B cell (primary cell): Measurements from ENCODE around the gene CDC42EP4. TPM values are rescaled to one million over a fixed set of nuclear protein-coding genes. Genes with fewer than 3 reads are reported as not detected.
"Not testable (repeated sequence)": the region's sequence is repeated elsewhere in the genome, so short reads cannot be mapped to it uniquely, and the experiment has no call there.

Experiments
- ATAC-seq: fragments of 200-7000 bp; cut with Tn5 transposase; one replicate; pipeline ENCODE4 v1.10.0; 2021; ENCODE audit warnings: low read depth, mild to moderate bottlenecking, moderate number of reproducible peaks, moderate library complexity
- CTCF ChIA-PET: fragments of 350-600 bp; sonication (Branson Sonifier 250); formaldehyde crosslinking; loops from one replicate; lab custom pipeline; 2021; ENCODE audit warnings: antibody characterized with exemption, inconsistent platforms; lab: Charles Lee
- POLR2A ChIA-PET: fragments of 350-600 bp; sonication (Branson Sonifier 250); formaldehyde crosslinking; loops from one replicate; lab custom pipeline; 2021; ENCODE audit warnings: antibody characterized with exemption; lab: Charles Lee
- DNase-seq: peaks from one replicate; pipeline ENCODE4 v3.0.0; 2013
- H2AFZ ChIP-seq: 2 replicates; pipeline ENCODE4 v1.6.1; 2012; ENCODE audit warnings: mild to moderate bottlenecking, low read depth, low read length; ENCODE audit not compliant: insufficient read depth, poor library complexity, severe bottlenecking
- H3K27ac ChIP-seq, 2 donors: 1 replicate in 1 of 2; 2 replicates in 1 of 2; pipeline ENCODE4 v1.5.1; 2012 to 2013; ENCODE audit warnings: low read length in 2 of 2, mild to moderate bottlenecking in 2 of 2, moderate library complexity in 1 of 2
- H3K27me3 ChIP-seq, 4 experiments: fragments of 200-600 bp in 1 of 4; sonication (generic) in 1 of 4; replicated peaks in 1 of 4; 1 replicate in 2 of 4; 2 replicates in 2 of 4; pipeline versions ENCODE4 v1.6.1 to v1.7.0; 2013 to 2016; ENCODE audit warnings: low read length in 3 of 4, mild to moderate bottlenecking in 2 of 4, mixed read lengths in 1 of 4, moderate library complexity in 1 of 4; ENCODE audit not compliant: insufficient read depth in 4 of 4, control insufficient read depth in 3 of 4; ENCODE audit errors: control extremely low read depth in 1 of 4
- H3K36me3 ChIP-seq, 2 experiments: replicated peaks in 1 of 2; 1 replicate in 1 of 2; 2 replicates in 1 of 2; pipeline versions ENCODE4 v1.6.1 to v1.7.1; 2013; ENCODE audit warnings: low read length in 1 of 2; ENCODE audit not compliant: insufficient read depth in 2 of 2, control insufficient read depth in 1 of 2; ENCODE audit errors: control extremely low read depth in 1 of 2, extremely low read depth in 1 of 2
- H3K4me1 ChIP-seq, 2 donors: fragments of 200-600 bp in 1 of 2; sonication (generic) in 1 of 2; 1 replicate in 1 of 2; 2 replicates in 1 of 2; pipeline versions ENCODE4 v1.5.1 to v1.6.1; 2013 to 2017; ENCODE audit warnings: low read length in 2 of 2; ENCODE audit not compliant: control insufficient read depth in 2 of 2, insufficient read depth in 2 of 2
- H3K4me2 ChIP-seq: replicated peaks from 2 replicates; pipeline ENCODE3; 2012; ENCODE audit warnings: mild to moderate bottlenecking, low read depth, low read length; ENCODE audit not compliant: poor library complexity, severe bottlenecking
- H3K4me3 ChIP-seq, 5 experiments: fragments of 200-600 bp in 1 of 5; sonication (generic) in 1 of 5; 1 replicate in 3 of 5; 2 replicates in 2 of 5; pipeline versions ENCODE4 v1.5.1 to v1.7.0; 2011 to 2016; ENCODE audit warnings: low read length in 4 of 5, mild to moderate bottlenecking in 4 of 5, low read depth in 2 of 5, control low read depth in 1 of 5, moderate library complexity in 1 of 5; ENCODE audit not compliant: insufficient read depth in 1 of 5; ENCODE audit errors: control extremely low read depth in 1 of 5, extremely low read depth in 1 of 5
- H3K79me2 ChIP-seq: fragments of 200-600 bp; sonication (generic); one replicate; pipeline ENCODE4 v1.6.0; 2016; ENCODE audit warnings: low read length; ENCODE audit not compliant: control insufficient read depth, insufficient read depth
- H3K9ac ChIP-seq: fragments of 200-600 bp; sonication (generic); 2 replicates; pipeline ENCODE4 v1.6.1; 2017; ENCODE audit warnings: mild to moderate bottlenecking, low read length, moderate library complexity
- H3K9me3 ChIP-seq, 3 donors: one replicate each; pipeline versions ENCODE4 v1.6.1 to v1.7.1; 2013; ENCODE audit warnings: low read length in 2 of 3; ENCODE audit not compliant: control insufficient read depth in 2 of 3, insufficient read depth in 1 of 3; ENCODE audit errors: control extremely low read depth in 1 of 3
- H4K20me1 ChIP-seq: 2 replicates; pipeline ENCODE4 v1.6.0; 2012; ENCODE audit warnings: mild to moderate bottlenecking, low read length; ENCODE audit not compliant: insufficient read depth, control insufficient read depth, poor library complexity, severe bottlenecking
- H3K27ac Mint-ChIP-seq: one replicate; pipeline ENCODE4 v1.8.0; 2021; ENCODE audit warnings: mixed read lengths
- H3K27me3 Mint-ChIP-seq: one replicate; pipeline ENCODE4 v1.8.0; 2021; ENCODE audit warnings: mixed read lengths
- H3K4me1 Mint-ChIP-seq: one replicate; pipeline ENCODE4 v1.8.0; 2021; ENCODE audit warnings: mixed read lengths
- H3K4me3 Mint-ChIP-seq: one replicate; pipeline ENCODE4 v1.8.0; 2021; ENCODE audit warnings: mixed read lengths
- H3K9me3 Mint-ChIP-seq: one replicate; pipeline ENCODE4 v1.8.0; 2022; ENCODE audit warnings: mixed read lengths; ENCODE audit not compliant: insufficient read depth
- EZH2 ChIP-seq: IDR thresholded peaks from 2 replicates; pipeline ENCODE4 v1.6.1; 2012; ENCODE audit warnings: borderline replicate concordance, low read depth, mild to moderate bottlenecking, moderate library complexity, low read length; ENCODE audit not compliant: insufficient read depth, poor library complexity, severe bottlenecking
- WGBS: methylation state at CpG from one replicate; pipeline ENCODE4 v1.1.5; 2013; ENCODE audit warnings: missing lambda C conversion rate; ENCODE audit not compliant: insufficient coverage; 5-methylcytosine and 5-hydroxymethylcytosine counted together
- intact Hi-C: fragments of 100-400 bp; cut with micrococcal nuclease; formaldehyde crosslinking; loops from one replicate; pipeline ENCODE4 v1.10.0; 2022
- polyA plus RNA-seq: library from polyadenylated mRNA; depleted of rRNA; stranded (reverse); fragments of >200 nt; gene quantifications from 2 replicates; pipeline ENCODE4 v1.2.3, GENCODE V29; 2012
- total RNA-seq, 2 donors: library from RNA; stranded (reverse); fragments of 120-200 nt in 1 of 2; gene quantifications; 1 replicate in 1 of 2; 2 replicates in 1 of 2; pipeline versions ENCODE4 v1.2.3 to v1.2.4, GENCODE V29; 2013 to 2022
- TF ChIP-seq, protein P1 (sequence below): fragments of 200-600 bp; IDR thresholded peaks from one replicate; pipeline ENCODE4 v1.8.0; 2022; ENCODE audit warnings: antibody characterized with exemption, mild to moderate bottlenecking

CDC42EP4 gene
- total and polyA plus RNA-seq, 2 donors (not counting 1 experiment from before 2014, with no cell fraction given) = 0.79 to 2.0 TPM

DNA sequence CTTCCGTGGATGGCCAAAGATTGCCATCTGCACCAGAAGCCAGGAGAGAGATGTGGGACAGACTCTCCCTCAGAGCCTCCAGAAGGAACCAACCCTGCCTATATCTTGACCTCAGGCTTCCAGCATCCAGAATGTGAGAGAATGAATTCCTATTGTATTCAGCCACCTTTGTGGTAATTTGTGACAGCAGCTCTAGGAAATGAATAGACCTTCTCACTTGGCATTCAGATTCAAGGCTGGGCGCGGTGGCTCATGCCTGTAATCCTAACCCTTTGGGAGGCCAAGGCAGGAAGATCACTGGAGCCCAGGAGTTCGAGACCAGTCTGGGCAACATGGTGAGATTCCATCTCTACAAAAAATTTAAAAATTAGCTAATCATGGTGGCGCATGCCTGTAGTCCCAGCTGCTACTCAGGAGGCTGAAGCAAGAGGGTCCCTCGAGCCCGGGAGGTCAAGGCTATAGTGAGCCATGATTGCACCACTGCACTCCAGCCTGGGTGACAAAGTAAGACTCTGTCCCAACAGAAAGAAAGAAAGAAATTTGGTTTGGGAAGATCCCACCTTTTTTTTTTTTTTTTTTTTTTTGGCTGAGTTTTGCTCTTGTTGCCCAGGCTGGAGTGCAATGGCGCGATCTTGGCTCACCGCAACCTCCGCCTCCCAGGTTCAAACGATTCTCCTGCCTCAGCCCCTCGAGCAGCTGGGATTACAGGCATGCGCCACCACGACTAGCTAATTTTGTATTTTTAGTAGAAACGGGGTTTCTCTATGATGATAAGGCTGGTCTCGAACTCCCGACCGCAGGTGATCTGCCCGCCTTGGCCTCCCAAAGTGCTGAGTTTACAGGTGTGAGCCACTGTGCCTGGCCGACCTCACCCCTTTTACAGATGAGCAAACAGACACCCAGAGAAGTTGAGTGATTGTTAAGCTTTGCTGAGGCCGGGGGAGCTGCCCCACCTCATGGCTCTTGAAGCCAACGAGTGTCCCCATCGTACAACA, 45.9 kb downstream of the CDC42EP4 start:
- Mint-ChIP-seq H3K9me3 (no peaks in the 10 kb centered on the region), H3K27me3 (no peaks in the 10 kb centered on the region), H3K4me1 (peaks cover 3% of the 10 kb centered on the region), H3K27ac (no peak overlapping the region), H3K4me3 (no peak overlapping the region)
- Histone ChIP-seq H3K4me1 (peaks cover 0 to 3% of the 10 kb centered on the region in 2 donors), H3K4me3 (no peak overlapping the region), H4K20me1 (no peaks in the 10 kb centered on the region), H3K27me3 (no peaks in the 10 kb centered on the region), H3K79me2 (no peaks in the 10 kb centered on the region), H3K9me3 (peaks cover 0 to 5% (median 0%) of the 10 kb centered on the region in 3 donors), H3K27ac (no peak overlapping the region), H3K36me3 (no peaks in the 10 kb centered on the region), H2AFZ (no peak overlapping the region), H3K9ac (no peak overlapping the region), H3K4me2 (no peak overlapping the region)
- TF ChIP-seq, protein P1, sequence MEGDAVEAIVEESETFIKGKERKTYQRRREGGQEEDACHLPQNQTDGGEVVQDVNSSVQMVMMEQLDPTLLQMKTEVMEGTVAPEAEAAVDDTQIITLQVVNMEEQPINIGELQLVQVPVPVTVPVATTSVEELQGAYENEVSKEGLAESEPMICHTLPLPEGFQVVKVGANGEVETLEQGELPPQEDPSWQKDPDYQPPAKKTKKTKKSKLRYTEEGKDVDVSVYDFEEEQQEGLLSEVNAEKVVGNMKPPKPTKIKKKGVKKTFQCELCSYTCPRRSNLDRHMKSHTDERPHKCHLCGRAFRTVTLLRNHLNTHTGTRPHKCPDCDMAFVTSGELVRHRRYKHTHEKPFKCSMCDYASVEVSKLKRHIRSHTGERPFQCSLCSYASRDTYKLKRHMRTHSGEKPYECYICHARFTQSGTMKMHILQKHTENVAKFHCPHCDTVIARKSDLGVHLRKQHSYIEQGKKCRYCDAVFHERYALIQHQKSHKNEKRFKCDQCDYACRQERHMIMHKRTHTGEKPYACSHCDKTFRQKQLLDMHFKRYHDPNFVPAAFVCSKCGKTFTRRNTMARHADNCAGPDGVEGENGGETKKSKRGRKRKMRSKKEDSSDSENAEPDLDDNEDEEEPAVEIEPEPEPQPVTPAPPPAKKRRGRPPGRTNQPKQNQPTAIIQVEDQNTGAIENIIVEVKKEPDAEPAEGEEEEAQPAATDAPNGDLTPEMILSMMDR = no peak
- no peak for TF ChIP-seq EZH2
- 91% methylated on average over 21 of the region's 24 CpGs for WGBS
- ChIA-PET CTCF (interaction anchor here (0.8 to 1.0 kb wide), 3 partner anchors 8 to 104 kb away, joined by 3 read pairs; no protein-coding TSS in a partner anchor), POLR2A (interaction anchor here (0.7 kb wide), 1 partner anchor 98 kb away, joined by 11 read pairs; no protein-coding TSS in a partner anchor)
- intact Hi-C loops = no loop called here
- ATAC-seq (no peak), DNase-seq (no peak)

DNA sequence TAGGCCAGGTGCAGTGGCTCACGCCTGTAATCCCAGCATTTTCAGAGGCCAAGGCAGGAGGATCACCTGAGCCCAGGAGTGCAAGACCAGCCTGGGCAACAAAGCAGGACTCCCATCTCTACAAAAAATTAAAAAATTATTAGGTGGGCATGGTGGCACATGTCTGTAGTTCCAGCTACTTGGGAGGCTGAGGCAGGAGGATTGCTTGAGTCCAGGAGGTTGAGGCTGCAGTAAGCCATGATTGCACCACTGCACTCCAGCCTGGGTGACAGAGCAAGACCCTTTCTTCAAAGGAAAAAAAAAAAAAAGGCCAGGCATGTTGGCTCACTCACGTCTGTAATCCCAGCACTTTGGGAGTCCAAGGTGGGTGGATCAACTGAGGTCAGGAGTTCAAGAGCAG, 47.4 kb downstream of the CDC42EP4 start:
- CTCF ChIA-PET, ATAC-seq, H3K4me2 ChIP-seq, H3K9ac ChIP-seq, H3K79me2 ChIP-seq, H3K4me1 ChIP-seq, intact Hi-C loops, H3K36me3 ChIP-seq, POLR2A ChIA-PET, H3K27ac ChIP-seq, H3K27me3 Mint-ChIP-seq, H3K27ac Mint-ChIP-seq, H3K9me3 Mint-ChIP-seq, H3K4me1 Mint-ChIP-seq, H2AFZ ChIP-seq, H3K27me3 ChIP-seq, H3K4me3 Mint-ChIP-seq, DNase-seq, H3K4me3 ChIP-seq, H3K9me3 ChIP-seq, H4K20me1 ChIP-seq: not testable (repeated sequence)
- WGBS = 92% methylated on average over 2 of the region's 2 CpGs
